ENCODE results near the gene FIGNL2.

GRCh38 chr12:51838036-51838435 is 10.5 kb downstream of the FIGNL2 start:
- no peak for TF ChIP-seq EZH2 (IDR thresholded peaks at IDR 0.05)
- no peak for TF ChIP-seq FOXP2 (optimal IDR thresholded peaks at IDR 0.05; ENCODE audit: control extremely low read depth, extremely low read length, insufficient read depth)

Data from SK-N-MC (cell line).